ENCODE measurements around the gene BRME1. TPM values are rescaled to one million over a fixed set of nuclear protein-coding genes. Genes with fewer than 3 reads are reported as not detected.

Gene BRME1
- polyA plus RNA-seq, 1 experiment: 0.94 TPM

DNA sequence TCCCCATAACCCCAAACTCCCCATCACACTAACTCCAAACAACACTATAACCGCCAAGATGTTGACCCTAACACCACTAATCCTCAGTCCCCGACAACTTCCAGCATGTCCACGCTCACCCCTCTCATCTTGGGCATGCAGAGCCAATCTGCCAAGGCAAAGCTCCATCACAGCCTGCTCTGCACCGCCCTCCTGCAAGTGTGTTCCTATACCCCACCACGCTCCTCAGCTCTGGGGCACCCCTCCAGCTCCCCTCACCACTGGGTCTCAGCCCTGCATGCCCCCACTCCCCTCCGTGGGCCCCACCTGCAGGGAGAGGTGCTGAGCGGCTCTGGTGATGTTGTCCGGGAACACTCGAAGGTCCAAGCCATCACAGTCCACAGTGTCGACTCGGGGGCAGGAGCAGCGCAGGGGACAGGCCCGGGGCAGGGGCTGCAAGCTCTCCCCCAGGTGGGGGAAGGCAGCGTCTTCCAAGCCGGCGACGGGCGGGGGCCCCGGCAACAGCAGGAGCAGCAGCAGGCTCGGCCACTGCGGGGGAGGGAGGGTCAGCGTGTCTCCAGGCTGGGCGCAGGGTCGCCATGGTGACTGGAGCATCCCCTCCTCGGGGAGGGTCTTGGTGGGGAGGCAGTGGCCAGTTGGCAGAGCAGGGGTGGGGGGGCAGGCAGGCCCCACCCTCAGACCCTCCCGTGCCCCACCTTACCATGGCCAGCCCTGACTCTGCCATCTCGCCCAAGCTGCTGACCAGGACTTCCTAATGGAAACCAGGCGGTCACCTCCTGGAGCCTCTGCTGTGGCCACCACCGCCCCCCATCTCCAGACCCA lies 31.8 kb upstream of the BRME1 start:
- DNase-seq (ENCODE audit: low read depth): no peak
- ChIA-PET POLR2A (interaction anchor here (1.0 kb wide), 1 partner anchor 16 kb away, joined by 6 read pairs; no protein-coding TSS in a partner anchor), CTCF (interaction anchor here (1.1 to 3.4 kb wide), 2 partner anchors 15 to 94 kb away, joined by 4 to 18 read pairs; partner anchors contain the start of genes DCAF15 and IL27RA)
- Histone ChIP-seq H3K36me3 (ENCODE audit: control insufficient read depth, insufficient read depth, low read length) (peaks cover 7% of the 10 kb centered on the region), H3K4me3 (ENCODE audit: low read depth, low read length) (peak overlapping the region; percentile 64), H3K27me3 (ENCODE audit: control insufficient read depth, insufficient read depth, low read length) (no peaks in the 10 kb centered on the region)
- TF ChIP-seq, protein P1, sequence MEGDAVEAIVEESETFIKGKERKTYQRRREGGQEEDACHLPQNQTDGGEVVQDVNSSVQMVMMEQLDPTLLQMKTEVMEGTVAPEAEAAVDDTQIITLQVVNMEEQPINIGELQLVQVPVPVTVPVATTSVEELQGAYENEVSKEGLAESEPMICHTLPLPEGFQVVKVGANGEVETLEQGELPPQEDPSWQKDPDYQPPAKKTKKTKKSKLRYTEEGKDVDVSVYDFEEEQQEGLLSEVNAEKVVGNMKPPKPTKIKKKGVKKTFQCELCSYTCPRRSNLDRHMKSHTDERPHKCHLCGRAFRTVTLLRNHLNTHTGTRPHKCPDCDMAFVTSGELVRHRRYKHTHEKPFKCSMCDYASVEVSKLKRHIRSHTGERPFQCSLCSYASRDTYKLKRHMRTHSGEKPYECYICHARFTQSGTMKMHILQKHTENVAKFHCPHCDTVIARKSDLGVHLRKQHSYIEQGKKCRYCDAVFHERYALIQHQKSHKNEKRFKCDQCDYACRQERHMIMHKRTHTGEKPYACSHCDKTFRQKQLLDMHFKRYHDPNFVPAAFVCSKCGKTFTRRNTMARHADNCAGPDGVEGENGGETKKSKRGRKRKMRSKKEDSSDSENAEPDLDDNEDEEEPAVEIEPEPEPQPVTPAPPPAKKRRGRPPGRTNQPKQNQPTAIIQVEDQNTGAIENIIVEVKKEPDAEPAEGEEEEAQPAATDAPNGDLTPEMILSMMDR (IDR thresholded peaks at IDR 0.05; ENCODE audit: insufficient read depth, low read depth, low read length): no peak

DNA sequence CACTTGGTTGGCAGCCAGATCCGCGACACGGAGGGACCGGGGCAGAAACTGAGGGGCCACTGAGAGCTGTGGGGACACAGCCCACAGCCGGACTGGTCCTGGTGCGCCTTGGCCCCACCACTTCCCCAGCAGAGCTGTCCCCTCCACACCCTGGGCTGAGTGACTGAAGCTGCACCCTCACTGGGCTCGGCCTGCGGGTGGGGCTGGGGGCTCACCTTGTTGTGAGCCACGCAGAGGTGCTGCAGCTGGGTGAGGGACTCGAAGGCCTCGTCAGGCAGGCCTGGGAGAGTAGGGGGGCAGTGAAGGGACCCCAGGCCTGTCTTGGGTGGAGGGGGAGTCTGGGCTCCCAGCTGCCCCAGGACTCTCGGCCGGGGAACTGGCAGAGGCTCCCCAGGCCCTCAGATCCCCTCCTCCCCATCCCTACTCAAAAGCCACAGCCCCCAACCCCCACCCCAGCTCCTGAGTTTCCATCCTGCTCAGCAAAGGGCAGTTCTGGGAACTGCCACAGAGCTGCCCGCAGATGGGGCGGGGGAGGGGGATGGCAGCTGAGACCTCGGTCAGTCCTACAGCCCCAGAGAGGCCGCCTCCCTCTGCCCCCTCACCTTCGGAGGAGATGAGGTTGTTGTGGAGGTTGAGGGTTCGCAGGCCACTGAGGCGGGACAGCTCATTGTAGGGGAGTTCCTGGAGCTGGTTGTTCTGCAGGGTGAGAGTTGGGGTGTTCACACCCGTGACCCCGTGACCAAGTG lies 30.0 kb upstream of the BRME1 start:
- no peak for DNase-seq (ENCODE audit: low read depth)
- peaks cover 12% of the 10 kb centered on the region for H3K36me3 ChIP-seq (ENCODE audit: control insufficient read depth, insufficient read depth, low read length)
- no peak overlapping the region for H3K4me3 ChIP-seq (ENCODE audit: low read depth, low read length)
- no peaks in the 10 kb centered on the region for H3K27me3 ChIP-seq (ENCODE audit: control insufficient read depth, insufficient read depth, low read length)
- ChIA-PET POLR2A (no interaction called here), CTCF (interaction anchor here (1.2 kb wide), 1 partner anchor 123 kb away, joined by 4 read pairs; no protein-coding TSS in a partner anchor)
- TF ChIP-seq, protein P1 (IDR thresholded peaks at IDR 0.05; ENCODE audit: insufficient read depth, low read depth, low read length): no peak

DNA sequence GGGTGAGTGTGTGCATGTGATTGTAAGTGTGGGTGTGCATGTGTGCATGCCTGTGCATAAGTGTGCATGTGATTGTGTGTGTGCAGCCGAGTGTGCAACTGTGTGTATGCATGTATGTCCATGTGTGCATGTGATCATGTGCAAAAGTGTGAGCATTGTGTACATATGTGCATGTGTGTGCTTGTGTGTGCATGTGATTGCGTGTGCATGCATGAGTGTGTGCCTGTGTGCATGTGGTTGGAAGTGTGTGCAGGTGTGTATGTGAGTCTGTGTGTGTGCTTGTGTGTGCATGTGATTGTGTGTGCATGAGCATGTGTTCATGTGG lies 28.8 kb upstream of the BRME1 start:
- no peak for DNase-seq (ENCODE audit: low read depth)
- peaks cover 16% of the 10 kb centered on the region for H3K36me3 ChIP-seq (ENCODE audit: control insufficient read depth, insufficient read depth, low read length)
- H3K4me3 ChIP-seq (ENCODE audit: low read depth, low read length): no peak overlapping the region
- CTCF ChIA-PET: no interaction called here
- H3K27me3 ChIP-seq (ENCODE audit: control insufficient read depth, insufficient read depth, low read length): no peaks in the 10 kb centered on the region
- TF ChIP-seq, protein P1 (IDR thresholded peaks at IDR 0.05; ENCODE audit: insufficient read depth, low read depth, low read length): no peak
- POLR2A ChIA-PET: no interaction called here

DNA sequence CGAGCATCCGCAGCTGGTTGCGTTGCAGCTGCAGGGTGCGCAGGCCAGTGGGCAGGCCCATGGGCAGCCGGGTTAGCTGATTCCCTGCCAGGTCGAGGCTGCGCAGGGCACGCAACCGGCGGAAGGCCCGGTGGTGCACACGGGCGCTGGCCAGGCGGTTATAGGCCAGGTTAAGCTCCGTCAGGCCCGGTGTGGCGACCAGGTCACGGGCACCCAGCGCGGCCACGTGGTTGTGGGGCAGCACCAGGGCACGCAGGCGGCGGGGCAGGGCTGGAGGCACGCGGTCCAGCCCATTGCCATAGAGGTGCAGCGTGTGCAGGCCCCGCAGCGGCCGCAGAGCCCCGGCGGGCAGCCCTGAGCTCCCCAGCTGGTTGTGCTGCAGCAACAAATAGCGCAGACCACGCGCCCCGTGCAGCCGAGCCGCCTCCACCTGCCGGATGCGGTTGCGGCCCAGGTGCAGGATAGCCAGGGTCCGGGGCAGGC lies 27.0 kb upstream of the BRME1 start:
- Histone ChIP-seq H3K36me3 (ENCODE audit: control insufficient read depth, insufficient read depth, low read length) (peaks cover 18% of the 10 kb centered on the region), H3K4me3 (ENCODE audit: low read depth, low read length) (no peak overlapping the region), H3K27me3 (ENCODE audit: control insufficient read depth, insufficient read depth, low read length) (no peaks in the 10 kb centered on the region)
- no peak for DNase-seq (ENCODE audit: low read depth)
- CTCF ChIA-PET: interaction anchor here (0.7 to 1.6 kb wide), 4 partner anchors 8 to 52 kb away, joined by 3 to 6 read pairs (median 4); partner anchors contain the start of gene DCAF15
- POLR2A ChIA-PET: no interaction called here
- TF ChIP-seq, protein P1 (IDR thresholded peaks at IDR 0.05; ENCODE audit: insufficient read depth, low read depth, low read length): no peak

DNA sequence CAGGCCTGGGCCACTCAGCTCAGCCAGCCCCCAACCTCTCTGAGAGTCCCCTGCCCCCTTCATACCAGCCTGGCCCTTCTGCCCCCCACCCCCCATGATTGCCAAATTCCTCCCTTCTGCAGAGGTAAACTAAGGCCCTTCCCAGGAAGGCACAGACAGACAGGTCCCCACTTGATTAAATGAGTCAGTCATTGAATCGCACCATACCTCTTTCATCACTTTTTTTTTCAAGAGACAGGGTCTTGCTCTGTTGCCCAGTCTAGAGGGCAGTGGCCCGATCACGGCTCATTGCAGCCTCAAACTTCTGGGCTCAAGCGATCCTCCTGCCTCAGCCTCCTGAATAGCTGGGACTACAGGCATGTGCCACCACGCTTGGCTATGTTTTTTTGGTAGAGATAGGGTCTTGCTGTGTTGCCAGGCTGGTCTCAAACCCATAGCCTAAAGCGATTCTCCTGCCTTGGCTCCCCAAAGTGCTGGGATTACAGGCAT lies 26.3 kb upstream of the BRME1 start:
- CTCF ChIA-PET: interaction anchor here (0.7 to 1.2 kb wide), 2 partner anchors 9 to 29 kb away, joined by 3 read pairs; no protein-coding TSS in a partner anchor
- Histone ChIP-seq H3K36me3 (ENCODE audit: control insufficient read depth, insufficient read depth, low read length) (peaks cover 21% of the 10 kb centered on the region), H3K27me3 (ENCODE audit: control insufficient read depth, insufficient read depth, low read length) (no peaks in the 10 kb centered on the region), H3K4me3 (ENCODE audit: low read depth, low read length) (no peak overlapping the region)
- DNase-seq (ENCODE audit: low read depth): no peak
- POLR2A ChIA-PET: no interaction called here
- TF ChIP-seq, protein P1 (IDR thresholded peaks at IDR 0.05; ENCODE audit: insufficient read depth, low read depth, low read length): no peak

Data from BJ (cell line).